ENCODE results near the gene TRIM8.

Gene TRIM8

DNA sequence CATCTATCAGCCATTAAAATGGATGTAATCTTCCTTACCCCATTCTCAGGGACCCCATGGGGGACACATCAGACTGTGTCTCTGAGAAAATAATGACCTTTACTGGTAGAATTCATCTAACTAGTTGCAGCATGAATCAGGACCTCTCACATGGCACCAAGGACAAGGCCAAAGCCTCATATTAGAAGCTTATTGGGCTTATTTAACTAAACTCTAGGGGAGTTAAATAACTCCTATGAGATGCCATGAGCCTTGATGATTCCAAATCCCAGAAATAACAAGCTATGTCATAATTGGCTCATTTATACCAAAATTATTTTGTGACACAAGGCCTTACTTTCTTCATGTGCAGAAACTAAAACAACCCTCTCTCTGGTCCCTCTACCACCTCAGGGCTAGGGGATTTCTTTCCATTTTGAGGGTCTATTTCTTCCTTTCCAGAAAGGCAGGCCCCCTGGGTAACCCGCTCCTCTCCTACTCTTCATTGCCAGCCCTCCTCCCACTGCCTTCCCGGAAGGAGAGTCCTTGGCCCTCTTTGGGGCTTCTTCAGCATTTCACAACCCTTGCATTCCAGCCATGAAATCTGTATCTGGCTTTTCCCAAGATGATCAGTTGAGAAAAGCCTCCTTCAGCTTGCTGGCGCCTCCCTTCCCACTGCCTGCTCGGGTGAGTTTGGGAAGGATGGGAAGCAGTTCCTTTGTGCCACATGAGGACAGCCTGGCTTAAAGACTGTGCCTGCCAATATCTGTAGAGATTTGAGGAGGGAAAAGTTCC, 41.8 kb upstream of the TRIM8 start:
- Histone ChIP-seq H3K4me3 (ENCODE audit: low read depth in 1 of 2, low read length in 2 of 2) (no peak overlapping the region), H3K36me3 (ENCODE audit: control insufficient read depth in 1 of 2, insufficient read depth in 2 of 2, low read length in 2 of 2) (peaks cover 10 to 27% of the 10 kb centered on the region in 2 donors), H3K4me1 (ENCODE audit: control insufficient read depth in 1 of 2, insufficient read depth in 2 of 2, low read length in 2 of 2) (peaks cover 0 to 7% of the 10 kb centered on the region in 2 donors), H3K9me3 (ENCODE audit: control insufficient read depth in 1 of 2, low read length in 2 of 2) (no peaks in the 10 kb centered on the region), H3K27ac (ENCODE audit: low read depth, low read length) (no peak overlapping the region), H3K9ac (ENCODE audit: low read depth in 1 of 2, low read length in 2 of 2) (no peak overlapping the region), H3K27me3 (ENCODE audit: control insufficient read depth in 1 of 2, insufficient read depth in 2 of 2, low read length in 2 of 2) (no peaks in the 10 kb centered on the region)

DNA sequence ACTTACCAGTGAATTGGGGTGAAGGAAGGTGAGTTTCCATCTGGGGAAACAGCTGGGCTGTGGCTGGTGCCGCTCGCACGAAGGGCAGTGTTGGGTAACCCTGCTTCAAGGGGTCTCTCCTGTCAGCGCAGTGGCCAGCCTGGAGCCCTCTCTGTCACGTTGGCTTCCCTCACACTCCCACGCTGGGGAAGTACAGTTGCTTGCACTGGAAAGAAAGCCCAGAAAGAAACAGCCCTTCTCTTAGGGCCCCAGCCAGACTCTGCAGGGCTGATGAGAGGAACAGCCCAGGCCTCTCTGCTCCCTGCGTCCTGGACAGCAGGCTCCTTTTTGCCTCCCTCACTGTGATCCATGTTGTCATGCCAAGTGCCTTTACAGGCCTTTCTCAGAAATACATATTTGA, 40.3 kb upstream of the TRIM8 start:
- peaks cover 0 to 7% of the 10 kb centered on the region in 2 donors for H3K4me1 ChIP-seq (ENCODE audit: control insufficient read depth in 1 of 2, insufficient read depth in 2 of 2, low read length in 2 of 2)
- H3K27ac ChIP-seq (ENCODE audit: low read depth, low read length), result no peak overlapping the region
- H3K36me3 ChIP-seq (ENCODE audit: control insufficient read depth in 1 of 2, insufficient read depth in 2 of 2, low read length in 2 of 2), result peaks cover 10 to 20% of the 10 kb centered on the region in 2 donors
- no peaks in the 10 kb centered on the region for H3K27me3 ChIP-seq (ENCODE audit: control insufficient read depth in 1 of 2, insufficient read depth in 2 of 2, low read length in 2 of 2)
- H3K4me3 ChIP-seq (ENCODE audit: low read depth in 1 of 2, low read length in 2 of 2), result no peak overlapping the region
- no peak overlapping the region for H3K9ac ChIP-seq (ENCODE audit: low read depth in 1 of 2, low read length in 2 of 2)
- H3K9me3 ChIP-seq (ENCODE audit: control insufficient read depth in 1 of 2, low read length in 2 of 2), result no peaks in the 10 kb centered on the region

DNA sequence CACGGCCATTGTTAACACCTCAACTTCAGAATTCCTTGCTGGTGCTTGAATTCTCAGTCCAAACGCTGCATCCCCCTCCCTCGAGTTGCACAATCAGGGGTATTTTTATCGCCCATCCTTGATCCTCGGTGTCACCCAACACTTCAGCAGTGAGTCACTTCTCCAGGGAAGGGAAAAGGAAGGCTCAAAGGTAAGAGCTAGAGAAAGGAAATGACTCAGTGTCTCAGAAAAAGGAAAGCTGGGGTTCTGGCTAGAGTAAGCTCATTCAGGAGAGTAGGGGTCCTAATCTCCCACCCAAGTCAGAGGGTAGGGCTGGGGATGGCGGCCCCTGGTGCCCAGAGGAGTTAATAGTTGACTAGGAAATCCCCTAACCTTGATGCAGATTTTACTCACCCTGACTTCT, 39.8 kb upstream of the TRIM8 start:
- no peak overlapping the region for H3K9ac ChIP-seq (ENCODE audit: low read depth in 1 of 2, low read length in 2 of 2)

DNA sequence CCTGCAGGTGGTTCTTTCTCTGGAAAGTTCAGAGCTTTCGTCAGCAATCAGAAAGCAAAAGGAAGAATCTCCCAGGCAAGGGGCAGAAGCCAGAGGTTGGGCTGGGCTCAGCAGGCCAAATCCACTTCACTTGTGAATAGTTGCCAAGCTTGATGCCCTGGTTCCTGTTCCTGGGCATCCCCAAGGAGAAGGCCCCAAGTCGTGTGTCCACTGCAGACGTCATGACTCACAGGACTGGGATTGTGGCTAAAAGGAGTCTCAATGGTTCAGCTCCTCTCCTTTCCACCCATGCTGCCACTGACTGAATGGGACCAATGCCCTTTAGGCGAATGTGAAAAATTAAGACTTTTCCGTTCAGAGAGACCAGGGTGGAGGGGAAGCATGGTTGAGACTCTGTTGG, 38.6 kb upstream of the TRIM8 start:
- Histone ChIP-seq H3K9ac (ENCODE audit: low read depth in 1 of 2, low read length in 2 of 2) (no peak overlapping the region), H3K9me3 (ENCODE audit: control insufficient read depth in 1 of 2, low read length in 2 of 2) (no peaks in the 10 kb centered on the region), H3K4me1 (ENCODE audit: control insufficient read depth in 1 of 2, insufficient read depth in 2 of 2, low read length in 2 of 2) (peaks cover 0 to 7% of the 10 kb centered on the region in 2 donors), H3K4me3 (ENCODE audit: low read depth in 1 of 2, low read length in 2 of 2) (no peak overlapping the region), H3K27me3 (ENCODE audit: control insufficient read depth in 1 of 2, insufficient read depth in 2 of 2, low read length in 2 of 2) (no peaks in the 10 kb centered on the region), H3K36me3 (ENCODE audit: control insufficient read depth in 1 of 2, insufficient read depth in 2 of 2, low read length in 2 of 2) (peaks cover 10 to 16% of the 10 kb centered on the region in 2 donors), H3K27ac (ENCODE audit: low read depth, low read length) (no peak overlapping the region)

More for the DNA sequence above, 39.8 kb upstream of the TRIM8 start:
- no peaks in the 10 kb centered on the region for H3K9me3 ChIP-seq (ENCODE audit: control insufficient read depth in 1 of 2, low read length in 2 of 2)
- no peaks in the 10 kb centered on the region for H3K27me3 ChIP-seq (ENCODE audit: control insufficient read depth in 1 of 2, insufficient read depth in 2 of 2, low read length in 2 of 2)
- H3K4me3 ChIP-seq (ENCODE audit: low read depth in 1 of 2, low read length in 2 of 2), result no peak overlapping the region
- H3K4me1 ChIP-seq (ENCODE audit: control insufficient read depth in 1 of 2, insufficient read depth in 2 of 2, low read length in 2 of 2), result peaks cover 0 to 7% of the 10 kb centered on the region in 2 donors
- peaks cover 10 to 18% of the 10 kb centered on the region in 2 donors for H3K36me3 ChIP-seq (ENCODE audit: control insufficient read depth in 1 of 2, insufficient read depth in 2 of 2, low read length in 2 of 2)
- H3K27ac ChIP-seq (ENCODE audit: low read depth, low read length), result no peak overlapping the region

DNA sequence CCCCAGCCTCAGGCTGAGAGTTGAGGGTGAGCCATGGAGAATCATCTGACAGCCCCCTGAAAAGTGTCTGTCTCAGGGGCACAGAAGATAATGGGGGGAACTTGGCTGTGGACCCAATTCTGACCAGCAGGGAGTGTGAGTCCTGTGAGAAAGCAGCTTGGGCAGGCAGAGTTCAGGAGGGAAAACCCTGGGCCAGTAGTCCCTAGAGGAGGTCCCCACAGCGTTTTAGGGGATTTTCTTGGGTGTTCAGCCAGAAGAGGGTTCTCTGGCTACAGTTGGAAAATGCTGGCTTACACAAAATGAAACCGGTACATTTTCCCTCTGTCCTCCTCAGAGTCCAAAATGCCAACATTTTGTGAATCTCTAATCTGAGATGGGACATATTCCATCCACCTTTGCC, 35.8 kb upstream of the TRIM8 start:
- Histone ChIP-seq H3K27me3 (ENCODE audit: control insufficient read depth in 1 of 2, insufficient read depth in 2 of 2, low read length in 2 of 2) (no peaks in the 10 kb centered on the region), H3K9me3 (ENCODE audit: control insufficient read depth in 1 of 2, low read length in 2 of 2) (no peaks in the 10 kb centered on the region), H3K36me3 (ENCODE audit: control insufficient read depth in 1 of 2, insufficient read depth in 2 of 2, low read length in 2 of 2) (peaks cover 3 to 14% of the 10 kb centered on the region in 2 donors), H3K4me3 (ENCODE audit: low read depth in 1 of 2, low read length in 2 of 2) (no peak overlapping the region), H3K4me1 (ENCODE audit: control insufficient read depth in 1 of 2, insufficient read depth in 2 of 2, low read length in 2 of 2) (peaks cover 7 to 23% of the 10 kb centered on the region in 2 donors), H3K27ac (ENCODE audit: low read depth, low read length) (no peak overlapping the region), H3K9ac (ENCODE audit: low read depth in 1 of 2, low read length in 2 of 2) (no peak overlapping the region)

DNA sequence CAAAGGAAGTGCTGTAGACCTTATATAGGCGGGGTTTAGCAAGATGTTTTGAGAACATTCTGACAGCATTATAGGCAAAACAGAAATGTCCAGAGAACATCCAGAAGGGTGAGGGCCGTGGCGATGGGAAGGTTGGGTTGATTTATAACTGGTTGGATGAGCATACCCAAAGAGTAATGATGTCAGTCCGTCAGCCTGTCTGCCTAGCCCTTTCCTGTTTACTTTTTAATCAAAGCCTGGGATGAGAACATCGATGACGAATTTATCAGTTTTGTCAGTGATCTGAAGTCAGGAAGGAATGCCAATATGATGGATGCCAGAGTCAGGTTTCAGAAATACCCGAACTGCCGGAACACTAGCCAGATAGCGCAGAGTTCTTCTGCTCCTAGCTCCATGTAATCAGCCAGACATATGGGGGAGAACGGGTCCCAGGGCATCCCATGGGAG, 33.8 kb upstream of the TRIM8 start:
- peaks cover 13 to 20% of the 10 kb centered on the region in 2 donors for H3K4me1 ChIP-seq (ENCODE audit: control insufficient read depth in 1 of 2, insufficient read depth in 2 of 2, low read length in 2 of 2)
- no peak overlapping the region for H3K27ac ChIP-seq (ENCODE audit: low read depth, low read length)
- H3K36me3 ChIP-seq (ENCODE audit: control insufficient read depth in 1 of 2, insufficient read depth in 2 of 2, low read length in 2 of 2), result peaks cover 0 to 11% of the 10 kb centered on the region in 2 donors
- no peaks in the 10 kb centered on the region for H3K9me3 ChIP-seq (ENCODE audit: control insufficient read depth in 1 of 2, low read length in 2 of 2)
- H3K9ac ChIP-seq (ENCODE audit: low read depth in 1 of 2, low read length in 2 of 2), result no peak overlapping the region
- H3K27me3 ChIP-seq (ENCODE audit: control insufficient read depth in 1 of 2, insufficient read depth in 2 of 2, low read length in 2 of 2), result no peaks in the 10 kb centered on the region
- no peak overlapping the region for H3K4me3 ChIP-seq (ENCODE audit: low read depth in 1 of 2, low read length in 2 of 2)

DNA sequence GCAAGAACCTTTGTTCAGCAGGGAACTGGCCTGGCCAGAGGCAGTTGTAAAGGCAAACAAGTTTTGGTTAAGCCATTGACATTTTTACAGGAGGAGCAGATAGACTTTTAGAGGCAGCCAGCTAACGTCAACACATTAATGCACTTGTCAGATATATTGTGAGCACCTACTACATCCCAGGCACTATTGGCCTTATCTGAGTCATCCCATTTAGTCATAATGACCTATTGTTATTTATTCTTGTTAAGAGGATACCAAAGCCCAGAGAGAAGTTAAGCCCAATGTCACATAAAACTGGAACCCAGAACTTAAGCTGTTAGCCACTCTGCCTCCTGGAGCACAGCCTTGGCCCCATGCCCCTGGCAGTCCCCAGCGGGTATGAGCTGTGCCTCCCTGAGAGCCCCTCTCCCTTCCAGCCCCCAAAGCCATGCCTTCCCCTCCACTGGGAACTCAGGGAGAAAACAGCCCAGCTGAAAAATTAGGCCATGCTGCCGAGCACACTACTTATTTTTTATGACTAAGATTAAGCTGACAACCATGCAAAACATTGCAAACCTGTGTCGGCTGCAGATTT, 32.7 kb upstream of the TRIM8 start:
- Histone ChIP-seq H3K9ac (ENCODE audit: low read depth in 1 of 2, low read length in 2 of 2) (no peak overlapping the region), H3K4me1 (ENCODE audit: control insufficient read depth in 1 of 2, insufficient read depth in 2 of 2, low read length in 2 of 2) (peaks cover 24 to 27% of the 10 kb centered on the region in 2 donors), H3K9me3 (ENCODE audit: control insufficient read depth in 1 of 2, low read length in 2 of 2) (no peaks in the 10 kb centered on the region), H3K27me3 (ENCODE audit: control insufficient read depth in 1 of 2, insufficient read depth in 2 of 2, low read length in 2 of 2) (no peaks in the 10 kb centered on the region), H3K27ac (ENCODE audit: low read depth, low read length) (no peak overlapping the region), H3K36me3 (ENCODE audit: control insufficient read depth in 1 of 2, insufficient read depth in 2 of 2, low read length in 2 of 2) (peaks cover 0 to 15% of the 10 kb centered on the region in 2 donors), H3K4me3 (ENCODE audit: low read depth in 1 of 2, low read length in 2 of 2) (no peak overlapping the region)

DNA sequence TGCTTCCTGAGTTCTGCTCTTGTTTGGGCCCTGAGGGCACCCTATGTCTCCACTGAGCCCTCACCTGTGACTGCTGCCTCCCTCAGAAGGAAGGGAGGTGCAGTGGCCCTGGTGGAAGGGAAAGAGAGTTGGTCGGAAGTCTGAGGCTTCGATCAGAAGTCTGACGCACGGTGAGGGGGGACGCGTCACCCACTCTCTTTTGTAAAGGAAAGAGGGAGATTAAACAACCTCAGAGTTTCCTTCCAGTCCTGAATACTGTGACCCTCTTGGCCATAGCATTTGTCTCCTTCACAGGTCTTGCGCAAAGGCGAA, 31.4 kb upstream of the TRIM8 start:
- peaks cover 29 to 31% of the 10 kb centered on the region in 2 donors for H3K4me1 ChIP-seq (ENCODE audit: control insufficient read depth in 1 of 2, insufficient read depth in 2 of 2, low read length in 2 of 2)
- peak overlapping the region; percentile 46 for H3K27ac ChIP-seq (ENCODE audit: low read depth, low read length)
- no peaks in the 10 kb centered on the region for H3K27me3 ChIP-seq (ENCODE audit: control insufficient read depth in 1 of 2, insufficient read depth in 2 of 2, low read length in 2 of 2)
- H3K4me3 ChIP-seq (ENCODE audit: low read depth in 1 of 2, low read length in 2 of 2), result no peak overlapping the region
- peaks cover 0 to 28% of the 10 kb centered on the region in 2 donors for H3K36me3 ChIP-seq (ENCODE audit: control insufficient read depth in 1 of 2, insufficient read depth in 2 of 2, low read length in 2 of 2)
- H3K9ac ChIP-seq (ENCODE audit: low read depth in 1 of 2, low read length in 2 of 2), result no peak overlapping the region
- no peaks in the 10 kb centered on the region for H3K9me3 ChIP-seq (ENCODE audit: control insufficient read depth in 1 of 2, low read length in 2 of 2)

DNA sequence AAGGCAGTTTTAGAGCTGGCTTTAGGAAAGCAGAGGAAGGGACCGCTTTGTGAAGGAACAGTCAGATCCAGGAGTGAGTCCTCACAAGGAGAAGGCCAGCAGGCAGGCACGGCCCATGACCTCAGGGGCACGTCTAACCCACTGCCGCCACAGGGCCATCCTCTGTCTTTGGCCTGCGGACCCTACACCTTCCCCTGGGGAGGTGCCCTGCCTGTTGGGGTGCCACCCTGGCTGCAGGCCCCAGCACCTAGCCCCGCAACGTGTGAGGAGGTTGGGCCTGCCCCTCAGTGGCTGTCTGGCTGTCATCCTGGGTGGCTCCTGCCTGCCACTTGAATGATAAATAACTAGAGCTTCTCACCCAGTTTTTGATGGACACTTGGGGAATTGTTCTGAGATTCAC, 31.0 kb upstream of the TRIM8 start:
- no peak overlapping the region for H3K4me3 ChIP-seq (ENCODE audit: low read depth in 1 of 2, low read length in 2 of 2)
- H3K9me3 ChIP-seq (ENCODE audit: control insufficient read depth in 1 of 2, low read length in 2 of 2), result no peaks in the 10 kb centered on the region
- peak overlapping the region; percentile 46 for H3K27ac ChIP-seq (ENCODE audit: low read depth, low read length)
- peaks cover 29 to 31% of the 10 kb centered on the region in 2 donors for H3K4me1 ChIP-seq (ENCODE audit: control insufficient read depth in 1 of 2, insufficient read depth in 2 of 2, low read length in 2 of 2)
- no peaks in the 10 kb centered on the region for H3K27me3 ChIP-seq (ENCODE audit: control insufficient read depth in 1 of 2, insufficient read depth in 2 of 2, low read length in 2 of 2)
- no peak overlapping the region for H3K9ac ChIP-seq (ENCODE audit: low read depth in 1 of 2, low read length in 2 of 2)
- peaks cover 0 to 32% of the 10 kb centered on the region in 2 donors for H3K36me3 ChIP-seq (ENCODE audit: control insufficient read depth in 1 of 2, insufficient read depth in 2 of 2, low read length in 2 of 2)

DNA sequence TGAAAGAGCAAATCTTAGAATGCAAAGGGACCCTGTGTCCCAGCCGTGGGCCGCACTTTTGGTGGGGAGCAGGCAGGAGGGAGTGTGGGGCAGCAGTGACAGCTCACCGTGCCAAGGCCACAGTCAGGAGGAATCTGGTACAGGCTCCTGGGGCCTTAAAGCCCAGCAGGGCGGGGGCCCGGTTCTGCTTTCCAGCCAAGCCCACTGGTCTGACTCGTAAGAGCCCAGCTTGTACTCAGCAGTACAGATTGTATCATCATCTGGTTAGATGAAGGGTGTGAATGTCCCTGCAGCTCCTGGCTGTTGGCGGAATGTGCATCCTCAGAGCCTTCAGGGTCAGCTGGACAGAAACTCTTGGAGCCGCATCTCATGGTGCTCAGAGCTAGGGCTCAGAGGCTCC, 30.5 kb upstream of the TRIM8 start:
- no peaks in the 10 kb centered on the region for H3K27me3 ChIP-seq (ENCODE audit: control insufficient read depth in 1 of 2, insufficient read depth in 2 of 2, low read length in 2 of 2)
- H3K4me3 ChIP-seq (ENCODE audit: low read depth in 1 of 2, low read length in 2 of 2), result no peak overlapping the region
- H3K4me1 ChIP-seq (ENCODE audit: control insufficient read depth in 1 of 2, insufficient read depth in 2 of 2, low read length in 2 of 2), result peaks cover 29 to 35% of the 10 kb centered on the region in 2 donors
- no peak overlapping the region for H3K27ac ChIP-seq (ENCODE audit: low read depth, low read length)
- no peaks in the 10 kb centered on the region for H3K9me3 ChIP-seq (ENCODE audit: control insufficient read depth in 1 of 2, low read length in 2 of 2)
- peaks cover 0 to 32% of the 10 kb centered on the region in 2 donors for H3K36me3 ChIP-seq (ENCODE audit: control insufficient read depth in 1 of 2, insufficient read depth in 2 of 2, low read length in 2 of 2)
- H3K9ac ChIP-seq (ENCODE audit: low read depth in 1 of 2, low read length in 2 of 2), result no peak overlapping the region

Measured in duodenal mucosa (tissue), 2 donors.